ELR (cell line): ENCODE results near the gene OBSCN.
"Not testable (repeated sequence)": the region's sequence is repeated elsewhere in the genome, so short reads cannot be mapped to it uniquely, and the experiment has no call there.

Source experiments
- DNase-seq: peaks from one replicate; pipeline ENCODE4 v3.0.0-alpha.2; 2015; ENCODE audit warnings: low read depth

OBSCN gene

DNA sequence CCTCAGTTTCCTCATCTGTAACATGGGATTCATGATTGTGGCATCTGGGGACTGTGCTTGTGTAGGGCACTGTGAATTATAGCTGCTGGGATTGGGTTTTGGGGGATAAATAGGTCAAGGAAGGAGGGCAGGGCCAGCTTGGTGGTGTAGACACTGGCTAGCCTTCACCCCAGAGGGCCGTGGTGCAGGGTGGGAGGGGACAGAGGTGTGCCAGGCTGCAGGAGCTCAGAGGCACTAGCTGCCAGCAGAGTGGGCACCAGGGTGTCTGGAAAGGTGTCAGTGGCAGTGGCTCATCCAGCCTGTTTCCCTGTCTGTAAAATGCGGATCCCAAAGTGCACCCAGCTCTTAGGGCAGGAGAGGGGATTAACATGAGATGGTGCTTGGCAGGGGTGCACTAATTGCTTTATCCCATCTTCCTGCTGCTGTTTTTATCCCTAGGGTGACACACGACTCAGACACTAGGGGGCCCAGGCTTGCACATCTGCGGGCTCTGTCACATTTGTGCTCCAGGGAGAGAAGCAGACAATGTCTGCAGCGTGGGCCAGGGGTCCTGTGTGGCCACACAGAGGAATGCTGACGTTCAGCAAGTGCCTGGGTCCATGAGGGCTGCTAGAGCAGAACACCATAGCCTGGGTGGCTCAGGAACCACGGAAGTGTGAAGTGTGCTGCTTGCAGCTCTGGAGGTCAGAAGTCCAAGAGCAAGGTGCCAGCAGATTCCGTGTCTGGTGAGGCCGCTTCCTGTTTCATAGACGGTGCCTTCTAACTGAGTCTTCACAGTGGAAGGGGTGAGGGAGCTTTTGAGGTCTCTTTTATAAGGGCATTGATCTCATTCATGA, 19.3 kb downstream of the OBSCN start:
- DNase-seq = peak; percentile 67

DNA sequence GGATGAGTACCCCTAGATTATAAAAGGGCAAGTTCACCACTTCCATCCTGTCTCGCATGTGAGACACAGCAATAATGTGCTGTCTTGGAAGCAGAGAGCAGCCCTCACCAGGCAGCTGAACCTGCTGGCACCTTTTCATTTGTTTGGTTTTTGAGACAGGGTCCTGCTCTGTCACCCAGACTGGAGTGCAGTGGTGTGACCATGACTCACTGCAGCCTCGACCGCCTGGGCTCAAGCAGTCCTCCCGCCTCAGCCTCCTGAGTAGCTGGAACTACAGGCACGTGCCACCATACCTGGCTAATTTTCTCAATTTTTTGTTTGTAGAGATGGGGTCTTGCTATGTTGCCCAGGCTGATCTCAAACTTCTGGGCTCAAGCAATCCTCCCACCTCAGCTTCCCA, 20.3 kb downstream of the OBSCN start:
- DNase-seq = not testable (repeated sequence)

- DNase-seq = peak; percentile 96
Observed at GRCh38 chr1:228228601-228229074, 20.8 kb downstream of the OBSCN start.

GRCh38 chr1:228231189-228231588, 23.3 kb downstream of the OBSCN start:
- DNase-seq = no peak

DNA sequence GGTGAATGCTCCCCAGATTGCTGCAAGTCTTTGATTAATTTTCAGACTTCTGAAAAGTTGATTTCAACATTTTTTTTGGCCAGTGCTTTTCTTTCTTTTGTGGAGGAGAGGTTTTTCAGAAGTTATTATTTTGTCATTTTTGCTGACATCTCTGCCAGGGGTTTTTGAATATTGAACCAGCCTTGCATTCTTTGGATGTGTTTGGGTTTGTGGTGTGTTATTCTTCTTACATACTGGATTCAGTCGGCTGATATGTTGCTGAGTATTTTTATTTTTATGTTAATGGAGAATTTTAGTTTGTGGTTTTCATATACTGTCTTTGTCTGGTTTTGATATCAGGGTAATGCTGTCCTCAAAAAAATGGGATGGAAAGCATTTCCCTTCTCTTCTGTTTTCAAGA, 25.3 kb downstream of the OBSCN start:
- no peak for DNase-seq

- DNase-seq = no peak
Observed at GRCh38 chr1:228234921-228235320, 27.1 kb downstream of the OBSCN start.

- peak; percentile 74 for DNase-seq
Observed at GRCh38 chr1:228236744-228237143, 28.9 kb downstream of the OBSCN start.

GRCh38 chr1:228238007-228238406, 30.2 kb downstream of the OBSCN start:
- no peak for DNase-seq

DNA sequence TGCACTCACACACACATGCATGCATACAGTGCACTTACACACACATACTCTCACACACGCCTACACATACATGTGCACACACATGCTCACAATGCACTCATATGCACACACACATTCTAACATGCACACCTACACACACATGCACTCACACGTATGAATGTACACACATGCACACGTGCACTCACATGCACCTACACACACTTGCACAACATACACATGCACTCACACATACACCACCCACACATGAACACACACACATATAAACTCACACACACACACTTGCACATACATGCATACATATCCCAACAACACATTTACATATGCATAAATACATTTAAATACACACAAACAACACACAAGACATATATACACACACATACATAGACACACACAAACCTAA, 30.6 kb downstream of the OBSCN start:
- DNase-seq = no peak

DNA sequence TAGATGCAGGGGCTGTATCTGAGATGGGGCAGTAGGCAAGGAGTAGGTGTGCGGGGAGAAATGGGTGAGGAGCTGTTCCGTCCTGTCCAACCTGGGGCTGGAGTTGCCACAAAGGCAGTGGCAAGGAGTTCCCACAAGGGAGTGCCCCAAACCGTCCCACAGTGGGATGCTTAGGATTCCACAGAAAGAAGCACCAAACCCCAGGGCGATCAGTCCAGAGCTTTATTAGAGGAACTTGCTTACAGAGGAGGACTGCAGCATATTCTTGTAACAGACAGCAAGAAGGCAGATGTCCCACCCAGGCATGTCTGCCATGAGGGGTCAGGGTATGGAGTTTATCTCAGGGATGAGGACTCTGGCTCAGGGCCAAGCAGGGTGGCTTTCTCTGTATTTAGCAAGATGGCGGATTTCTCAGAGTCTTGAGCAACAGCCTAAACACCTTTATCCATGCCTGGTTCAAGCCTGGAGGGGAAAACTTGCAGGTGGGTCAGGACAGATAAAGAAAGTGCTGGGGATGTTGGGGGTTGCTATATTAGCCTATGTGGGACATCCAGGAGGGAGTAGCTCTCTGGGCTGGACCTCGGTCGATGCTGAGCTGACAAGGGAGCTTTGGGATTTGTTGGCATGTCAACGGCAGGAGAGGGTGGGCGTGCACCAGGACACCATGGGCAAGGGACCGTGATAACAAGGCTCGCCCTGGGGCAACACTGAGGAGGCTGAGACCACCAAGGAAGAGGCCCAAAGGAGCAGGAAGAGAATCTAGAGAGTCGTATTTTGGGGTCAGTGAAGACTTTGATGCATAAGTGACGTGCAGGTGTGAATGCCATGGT, 32.8 kb downstream of the OBSCN start:
- DNase-seq = no peak

DNA sequence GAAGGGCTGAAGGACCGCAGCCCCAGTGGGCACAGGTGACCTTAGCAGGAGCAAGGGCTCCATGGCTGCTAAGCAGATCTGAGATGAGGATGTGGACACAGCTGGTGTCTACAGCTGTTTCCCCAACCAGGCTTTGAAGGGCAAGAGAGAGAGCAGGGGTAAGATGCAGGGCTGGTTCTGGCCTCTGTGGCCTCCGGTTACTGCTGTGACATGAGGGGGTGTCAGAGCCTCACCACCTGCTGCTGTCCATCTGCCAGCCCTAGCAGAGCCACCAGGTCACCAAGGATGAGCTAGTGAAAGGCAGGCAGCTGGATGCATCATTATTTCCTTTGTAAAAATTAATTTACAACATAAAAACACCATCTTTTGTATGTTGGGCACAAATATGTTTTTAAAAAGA, 33.4 kb downstream of the OBSCN start:
- no peak for DNase-seq

DNA sequence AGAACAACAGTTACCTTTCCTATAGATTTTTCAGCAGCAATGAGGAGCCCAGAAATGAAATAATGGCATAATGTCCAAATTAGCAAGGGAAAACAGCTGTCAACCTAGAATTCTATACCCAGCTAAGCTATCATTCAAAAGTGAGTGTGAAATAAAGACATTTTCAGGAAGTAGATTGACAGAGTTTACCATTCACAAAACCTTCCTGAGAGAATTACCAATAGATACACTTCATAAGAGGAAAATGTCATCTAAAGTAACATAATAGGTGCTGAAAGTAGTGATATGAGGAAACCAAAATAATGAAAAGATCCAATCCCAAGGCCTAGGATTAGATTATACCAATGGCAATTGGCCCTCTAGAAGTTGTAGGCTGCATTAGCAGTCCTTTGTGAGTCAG, 34.6 kb downstream of the OBSCN start:
- no peak for DNase-seq

- no peak for DNase-seq
Observed at GRCh38 chr1:228243093-228243492, 35.2 kb downstream of the OBSCN start.

DNA sequence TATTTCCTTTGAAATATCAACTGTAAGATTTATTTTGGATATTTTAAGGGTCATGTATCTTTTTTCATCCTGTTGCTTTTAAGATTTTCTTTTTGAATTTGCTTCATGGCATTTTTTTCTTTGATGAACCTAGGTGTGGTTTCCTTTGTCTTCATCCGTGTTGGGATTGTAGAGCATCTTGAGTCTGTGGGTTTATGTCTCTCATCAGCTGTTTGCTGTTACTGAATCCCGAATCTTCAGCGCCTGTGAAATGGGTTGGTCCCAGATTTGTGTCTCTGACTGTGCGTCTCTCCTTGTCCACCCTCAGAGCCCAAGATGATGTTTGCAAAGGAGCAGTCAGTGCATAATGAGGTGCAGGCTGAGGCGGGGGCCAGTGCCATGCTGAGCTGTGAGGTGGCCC, 36.1 kb downstream of the OBSCN start:
- DNase-seq = not testable (repeated sequence)

DNA sequence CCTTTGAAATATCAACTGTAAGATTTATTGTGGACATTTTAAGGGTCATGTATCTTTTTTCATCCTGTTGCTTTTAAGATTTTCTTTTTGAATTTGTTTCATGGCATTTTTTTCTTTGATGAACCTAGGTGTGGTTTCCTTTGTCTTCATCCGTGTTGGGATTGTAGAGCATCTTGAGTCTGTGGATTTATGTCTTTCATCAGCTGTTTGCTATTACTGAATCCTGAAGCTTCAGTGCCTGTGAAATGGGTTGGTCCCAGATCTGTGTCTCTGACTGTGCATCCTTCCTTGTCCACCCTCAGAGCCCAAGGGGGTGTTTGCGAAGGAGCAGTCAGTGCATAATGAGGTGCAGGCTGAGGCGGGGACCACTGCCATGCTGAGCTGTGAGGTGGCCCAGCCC, 37.3 kb downstream of the OBSCN start:
- DNase-seq = no peak

DNA sequence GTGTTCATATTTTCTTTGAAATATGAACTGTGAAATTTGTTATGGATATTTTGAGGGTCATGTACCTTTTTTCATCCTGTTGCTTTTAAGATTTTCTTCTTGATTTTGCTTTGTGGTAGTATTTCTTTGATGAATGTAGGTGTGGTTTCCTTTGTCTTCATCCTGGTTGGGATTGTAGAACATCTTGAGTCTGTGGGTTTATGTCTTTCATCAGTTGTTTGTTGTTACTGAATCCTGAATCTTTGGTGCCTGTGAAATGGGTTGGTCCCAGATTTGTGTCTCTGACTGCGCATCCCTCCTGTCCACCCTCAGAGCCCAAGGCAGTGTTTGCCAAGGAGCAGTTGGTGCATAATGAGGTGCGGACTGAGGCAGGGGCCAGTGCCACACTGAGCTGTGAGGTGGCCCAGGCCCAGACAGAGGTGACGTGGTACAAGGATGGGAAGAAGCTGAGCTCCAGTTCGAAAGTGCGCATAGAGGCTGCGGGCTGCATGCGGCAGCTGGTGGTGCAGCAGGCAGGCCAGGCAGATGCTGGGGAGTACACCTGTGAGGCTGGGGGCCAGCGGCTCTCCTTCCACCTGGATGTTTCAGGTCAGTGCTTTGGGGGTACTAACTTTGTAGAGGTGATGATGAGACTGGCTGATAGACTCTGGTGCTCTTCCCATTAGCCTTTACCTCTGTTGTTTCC, 38.5 kb downstream of the OBSCN start:
- no peak for DNase-seq

DNA sequence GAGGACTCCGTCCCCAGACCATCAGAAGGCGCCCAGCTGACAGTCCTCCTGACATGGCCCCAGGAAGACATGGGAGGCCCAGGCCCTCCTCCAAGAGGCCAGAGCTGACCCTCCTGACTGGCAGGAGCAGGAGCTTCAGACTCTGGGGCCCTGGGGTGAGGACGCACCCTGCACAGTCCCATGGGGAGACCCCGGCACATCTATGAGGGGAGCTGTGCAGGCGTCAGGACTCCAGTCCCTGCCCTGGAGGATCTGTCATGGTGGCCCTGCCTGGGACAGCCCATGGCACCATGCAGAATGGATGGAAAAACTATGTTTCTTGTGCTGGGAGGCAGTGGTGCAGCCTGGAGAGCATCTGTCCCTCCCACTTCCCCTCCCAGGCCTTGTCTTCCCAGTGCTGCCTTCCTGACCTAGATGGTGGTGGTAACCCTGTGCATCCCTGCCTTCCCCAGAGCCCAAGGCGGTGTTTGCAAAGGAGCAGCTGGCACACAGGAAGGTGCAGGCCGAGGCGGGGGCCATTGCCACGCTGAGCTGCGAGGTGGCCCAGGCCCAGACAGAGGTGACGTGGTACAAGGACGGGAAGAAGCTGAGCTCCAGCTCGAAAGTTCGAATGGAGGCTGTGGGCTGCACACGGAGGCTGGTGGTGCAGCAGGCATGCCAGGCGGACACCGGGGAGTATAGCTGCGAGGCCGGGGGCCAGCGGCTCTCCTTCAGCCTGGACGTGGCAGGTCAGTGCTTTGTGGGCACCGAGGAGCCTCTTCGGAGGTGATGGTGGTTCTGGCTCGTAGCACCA, 41.9 kb downstream of the OBSCN start:
- DNase-seq = no peak

GRCh38 chr1:228252476-228252875, 44.6 kb downstream of the OBSCN start:
- DNase-seq = not testable (repeated sequence)

- no peak for DNase-seq
Observed at GRCh38 chr1:228256626-228257375, 49.0 kb downstream of the OBSCN start.

- DNase-seq = no peak
Observed at GRCh38 chr1:228258486-228258885, 50.6 kb downstream of the OBSCN start.

DNA sequence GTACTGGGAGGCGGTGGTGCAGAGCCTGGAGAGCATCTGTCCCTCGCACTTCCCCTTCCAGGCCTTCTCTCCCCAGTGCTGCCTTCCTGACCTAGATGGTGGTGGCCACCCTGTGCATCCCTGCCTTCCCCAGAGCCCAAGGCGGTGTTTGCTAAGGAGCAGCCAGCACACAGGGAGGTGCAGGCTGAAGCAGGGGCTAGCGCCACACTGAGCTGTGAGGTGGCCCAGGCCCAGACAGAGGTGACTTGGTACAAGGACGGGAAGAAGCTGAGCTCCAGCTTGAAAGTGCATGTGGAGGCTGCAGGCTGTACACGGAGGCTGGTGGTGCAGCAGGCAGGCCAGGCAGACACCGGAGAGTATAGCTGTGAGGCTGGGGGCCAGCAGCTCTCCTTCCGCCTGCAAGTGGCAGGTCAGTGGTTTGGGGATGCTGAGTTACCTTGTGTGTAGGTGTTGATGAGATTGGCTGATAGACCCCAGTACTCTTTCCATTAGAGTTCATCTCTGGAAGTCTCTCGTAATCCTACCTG, 51.6 kb downstream of the OBSCN start:
- no peak for DNase-seq
